ENCODE measurements around the gene PON3.
A peak's percentile ranks its signal among the peaks of the same experiment; 100 is the strongest.

PON3 gene

DNA sequence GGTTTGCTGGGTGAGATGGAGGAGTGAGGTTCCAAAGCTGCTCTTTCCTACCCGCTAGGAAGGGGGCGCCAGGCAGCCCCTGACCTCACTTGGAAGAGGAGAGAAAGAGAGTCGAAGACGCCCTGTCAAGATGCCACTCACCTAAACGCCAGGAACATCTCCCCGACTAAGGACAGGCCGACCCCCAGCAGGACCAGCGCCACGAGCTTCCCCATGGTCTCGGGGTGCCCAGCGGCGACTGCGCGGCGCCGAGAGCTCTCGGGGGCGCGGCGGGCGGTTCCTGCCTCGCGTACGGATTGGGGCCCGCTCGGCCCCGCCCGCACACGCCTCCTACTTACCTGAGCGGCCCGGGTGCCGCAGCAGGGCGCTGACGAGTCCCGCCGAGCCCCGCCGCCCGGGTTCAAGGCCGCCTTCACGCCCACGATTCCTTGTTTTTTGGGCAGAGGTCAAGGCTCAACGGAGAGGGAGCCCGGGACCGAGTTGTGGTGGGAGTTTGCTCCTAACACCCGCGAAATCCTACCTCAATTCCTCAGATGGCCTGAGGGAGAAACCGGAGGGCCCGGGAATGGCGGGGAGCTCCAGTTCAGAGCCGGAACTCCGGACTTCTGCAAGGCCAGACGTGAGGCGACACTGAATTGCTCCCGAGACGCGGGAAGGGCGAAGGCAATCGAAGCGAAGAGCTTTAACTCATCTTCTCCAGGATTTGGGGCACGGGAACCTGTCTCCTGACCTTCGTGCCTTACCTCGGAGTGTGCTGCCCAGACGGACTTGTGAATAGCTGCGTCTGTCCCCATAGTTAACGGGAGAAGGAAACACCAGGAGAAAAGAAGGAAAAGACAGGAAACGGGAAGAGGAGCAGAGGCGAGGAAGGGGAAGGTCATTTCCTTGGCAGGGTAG, at the start of gene PON3:
TSS of gene PON3 (minus strand) at position 240 of the 897 bp plus-strand sequence. CDS start at position 215, 25 bp downstream.
- DNase-seq: no peak

DNA sequence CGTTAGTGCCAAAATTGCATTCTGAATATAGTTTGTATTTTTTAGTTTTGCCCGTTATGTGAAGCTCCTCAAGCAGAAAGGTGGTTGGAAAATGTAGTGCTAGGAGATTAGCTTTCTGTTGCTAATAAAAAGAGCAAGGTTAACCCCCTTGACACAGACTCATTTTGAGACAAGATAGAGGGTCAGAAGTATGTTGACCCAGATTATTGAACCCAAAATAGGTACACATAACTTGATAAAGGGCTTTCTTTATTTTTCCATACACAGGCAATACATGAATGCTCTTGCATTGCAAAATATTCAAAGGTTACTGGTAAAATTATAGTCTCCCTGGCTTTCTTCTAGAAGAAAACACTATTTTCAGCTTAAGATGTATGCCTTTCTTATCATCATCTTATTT, 48.6 kb upstream of the PON3 start:
- DNase-seq: no peak

DNA sequence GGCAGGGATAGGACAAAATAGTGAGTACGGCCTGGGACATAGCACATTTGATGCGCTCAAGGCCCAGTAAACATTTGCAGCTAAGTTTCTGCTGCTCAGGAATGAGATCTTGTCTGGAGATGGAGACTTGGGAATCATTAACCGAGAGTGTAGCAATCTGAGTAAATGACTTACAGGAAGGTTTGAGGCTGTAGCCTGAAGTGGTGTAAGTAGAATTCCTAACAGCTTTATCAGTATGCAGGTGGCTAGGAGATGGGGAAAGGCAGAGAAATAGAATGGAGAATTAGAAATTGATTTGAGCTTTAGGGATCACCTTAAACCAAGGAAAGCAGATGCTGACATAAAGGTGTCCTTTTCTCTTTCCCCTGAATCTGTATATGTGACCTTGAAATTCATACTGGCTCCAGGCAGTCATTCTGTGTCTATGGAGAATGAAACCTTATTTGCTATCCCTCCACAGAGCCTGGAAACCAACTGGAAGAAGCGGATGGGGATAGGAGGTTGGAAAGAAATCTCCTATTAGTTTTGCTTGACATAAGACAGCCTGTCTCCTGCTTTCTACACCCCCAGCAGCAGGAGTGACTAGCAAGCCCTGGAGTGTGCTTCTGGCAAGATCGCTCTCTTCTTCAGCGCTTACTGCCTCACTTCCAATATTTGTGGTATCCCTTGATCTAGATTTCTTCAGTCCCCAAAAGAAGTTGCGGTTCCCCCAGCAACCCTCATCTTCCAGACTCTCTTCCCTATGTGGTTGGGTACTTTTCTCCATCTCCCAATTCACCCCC, 45.1 kb upstream of the PON3 start:
- no peak for DNase-seq

DNA sequence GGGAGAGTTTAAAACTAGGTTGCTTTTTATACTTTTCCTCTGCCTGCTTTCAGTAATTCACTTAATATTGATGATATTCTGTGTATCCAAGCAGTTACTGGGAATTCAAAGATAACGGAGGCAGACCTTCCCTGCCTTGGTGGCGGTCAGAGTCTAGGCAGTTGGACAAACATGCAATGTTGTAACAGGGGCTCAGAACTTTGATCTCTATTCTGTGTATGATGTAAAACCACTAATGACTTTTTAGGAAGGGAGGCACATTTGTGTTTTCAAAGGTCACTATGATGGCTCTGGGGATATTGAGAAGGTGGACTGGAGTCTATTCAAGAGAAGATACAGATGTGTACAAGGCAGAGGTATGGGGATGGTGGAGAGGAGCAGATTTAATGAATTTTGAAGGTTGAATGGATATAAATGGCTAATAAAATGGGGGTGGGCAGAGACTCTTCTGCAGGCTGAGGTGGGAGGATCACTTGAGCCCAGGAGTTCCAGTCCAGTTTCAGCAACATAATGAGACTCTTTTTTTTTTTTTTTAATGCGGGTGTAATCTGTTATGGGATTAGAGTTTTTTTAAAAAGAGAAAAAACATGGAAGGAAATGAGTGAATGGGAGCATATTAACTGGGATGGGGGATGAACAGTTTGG, 44.3 kb upstream of the PON3 start:
- DNase-seq: no peak

DNA sequence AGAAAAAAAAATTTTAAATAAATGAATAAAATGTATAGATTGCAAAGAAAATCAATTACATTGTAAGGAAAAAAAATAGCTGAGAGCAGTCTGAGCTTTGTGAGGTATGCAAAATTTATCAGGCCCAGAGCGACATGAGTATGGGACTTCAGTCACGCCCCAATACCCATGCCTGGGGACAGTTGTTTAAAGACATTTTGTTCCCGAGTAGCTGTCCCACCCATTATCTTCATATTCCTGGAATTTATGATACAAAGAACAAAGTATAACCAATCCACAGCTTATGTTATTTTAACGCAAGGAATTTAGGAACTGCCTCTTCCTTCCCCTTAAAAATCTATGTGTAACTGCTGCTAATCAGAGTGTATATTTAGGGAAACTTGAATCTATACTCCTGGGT, 40.2 kb upstream of the PON3 start:
- no peak for DNase-seq

DNA sequence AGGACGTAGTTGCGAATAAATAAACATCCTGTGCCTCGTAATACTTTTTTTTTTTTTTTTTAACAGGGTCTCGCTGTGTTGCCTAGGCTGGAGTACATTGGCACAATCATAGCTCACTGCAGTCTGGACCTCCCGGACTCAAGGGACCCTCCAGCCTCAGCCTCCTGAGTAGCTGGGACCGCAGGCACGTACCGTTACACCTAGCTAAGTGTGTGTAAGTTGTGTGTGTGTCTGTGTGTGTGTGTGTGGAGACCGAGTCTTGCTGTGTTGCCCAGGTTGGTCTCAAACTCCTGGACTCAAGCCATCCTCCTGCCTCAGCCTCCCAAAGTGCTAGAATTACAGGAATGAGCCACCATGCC, 39.2 kb upstream of the PON3 start:
- DNase-seq: no peak

DNA sequence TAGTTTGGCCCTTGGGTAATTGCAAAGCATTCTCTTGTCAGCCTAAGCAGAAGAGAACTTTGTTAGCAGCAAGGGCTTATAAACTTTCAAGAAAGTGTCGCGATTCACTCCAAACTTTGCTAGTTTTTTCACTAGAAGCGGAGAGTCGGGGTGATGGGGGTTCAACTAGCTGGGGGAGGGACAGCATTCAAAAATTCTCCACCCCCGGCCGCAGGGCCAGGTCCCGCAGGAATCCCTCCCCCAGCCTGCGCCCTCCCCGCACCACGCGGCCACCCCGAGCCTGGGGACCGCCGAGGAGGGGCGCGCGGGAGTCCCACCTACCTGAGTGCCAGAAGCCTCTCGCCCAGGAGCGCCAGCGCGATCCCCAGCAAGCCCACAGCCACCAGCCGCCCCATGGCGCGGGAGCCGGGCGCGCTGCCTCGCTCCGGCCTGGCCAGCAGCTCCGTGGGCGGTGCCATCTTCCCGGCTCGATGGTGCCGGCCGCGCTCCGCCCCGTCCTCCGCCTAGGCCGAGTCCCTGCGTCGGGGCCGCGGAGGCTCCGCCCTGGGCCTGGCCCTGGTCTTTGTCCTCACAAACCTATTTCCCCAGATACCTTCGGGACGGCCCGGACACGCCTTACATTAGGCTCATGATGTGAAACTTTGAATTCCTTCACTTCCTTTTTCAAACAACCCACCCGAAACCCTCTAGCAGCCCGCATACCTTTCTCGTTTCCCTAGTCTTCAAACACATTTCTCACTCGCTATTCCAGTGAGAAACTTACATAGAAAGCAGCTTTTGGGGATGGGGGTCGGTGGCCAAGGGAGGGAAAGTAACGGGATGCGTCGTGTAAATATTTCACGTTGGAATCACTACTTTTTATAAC, 38.6 kb upstream of the PON3 start, which contains the start of gene PON2:
TSS of gene PON2 (minus strand) at position 472 of the 865 bp plus-strand sequence. CDS start at position 395, 77 bp downstream.
- DNase-seq: peak; percentile 4

DNA sequence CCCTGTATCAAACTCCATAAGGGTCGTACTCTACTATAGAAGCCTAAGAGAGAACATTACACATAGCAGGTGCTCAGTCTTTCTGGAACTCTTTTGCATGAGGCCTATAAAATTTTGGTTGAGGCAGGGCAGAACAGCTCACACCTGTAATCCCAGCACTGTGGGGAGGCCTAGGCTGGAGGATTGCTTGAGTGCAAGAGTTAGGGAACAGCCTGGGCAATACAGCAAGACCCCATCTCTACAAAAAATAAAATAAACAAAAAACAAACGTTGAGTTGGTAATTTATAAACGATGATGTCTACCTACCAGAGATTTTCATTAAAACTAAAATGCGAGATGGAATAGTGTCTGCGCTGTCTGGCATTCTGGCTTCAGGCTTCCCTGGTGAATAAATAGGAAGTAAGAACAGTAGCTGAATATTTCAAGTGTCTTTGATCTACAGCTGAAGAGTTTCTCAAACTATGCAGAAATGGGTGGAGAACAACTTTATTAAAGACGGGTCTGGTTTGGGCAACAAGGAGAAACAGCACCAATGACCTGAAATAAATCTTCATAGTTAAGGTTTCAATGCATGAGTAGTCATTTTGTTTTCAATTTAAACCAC, 37.9 kb upstream of the PON3 start:
- no peak for DNase-seq

DNA sequence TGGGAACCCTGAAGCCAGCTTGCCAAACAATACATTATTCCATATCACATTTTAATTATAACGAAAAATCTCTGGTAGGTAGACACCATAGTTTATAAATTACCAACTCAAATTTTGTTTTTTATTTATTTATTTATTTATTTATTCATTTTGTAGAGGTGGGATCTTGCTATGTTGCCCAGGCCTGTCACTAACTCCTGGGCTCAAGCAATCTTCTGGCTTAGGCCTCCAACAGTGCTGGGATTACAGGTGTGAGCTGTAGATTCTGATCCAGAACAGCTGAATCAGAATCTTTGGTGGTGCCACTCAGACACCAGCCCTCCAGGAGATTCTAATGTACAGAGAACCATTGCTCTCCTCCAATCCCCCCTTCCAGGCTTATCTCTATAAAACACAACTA, 37.0 kb upstream of the PON3 start:
- no peak for DNase-seq

DNA sequence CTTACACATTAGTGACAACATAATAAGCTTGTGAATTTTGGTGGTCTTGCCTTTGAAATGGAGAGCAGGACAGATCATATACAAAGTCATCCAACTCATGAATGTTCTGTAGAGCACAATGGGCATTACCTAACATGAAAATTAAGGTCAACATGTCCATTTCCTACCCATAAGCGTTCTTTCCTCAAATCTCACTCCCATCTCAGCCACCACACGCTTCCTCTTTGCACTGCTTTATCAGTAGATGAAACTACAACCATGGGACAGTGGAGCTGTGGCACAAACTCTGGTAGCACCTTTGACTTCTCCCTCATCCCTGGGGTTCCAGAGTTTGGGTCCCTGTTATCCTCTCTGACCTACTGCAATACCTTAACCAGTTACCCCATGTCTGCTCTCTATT, 36.4 kb upstream of the PON3 start:
- no peak for DNase-seq

DNA sequence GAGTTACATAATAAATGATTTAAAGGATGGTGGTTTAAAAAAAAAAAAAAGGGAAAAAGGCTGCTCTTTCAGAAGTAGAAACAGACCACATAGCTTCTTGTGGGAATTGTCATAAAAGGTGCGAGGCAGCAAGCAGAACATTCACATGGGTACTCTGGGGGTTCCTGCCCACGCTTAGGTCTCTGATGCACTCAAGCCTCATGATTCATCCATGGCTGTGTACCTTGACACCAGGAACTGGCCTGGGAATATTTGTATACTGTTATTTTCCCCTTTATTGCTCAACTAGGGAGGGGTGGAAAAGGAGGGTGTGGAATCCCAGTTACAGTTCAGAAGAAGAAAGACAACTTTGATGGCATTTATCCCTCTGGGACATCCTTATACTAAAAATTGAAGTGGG, 34.7 kb upstream of the PON3 start:
- DNase-seq: no peak

DNA sequence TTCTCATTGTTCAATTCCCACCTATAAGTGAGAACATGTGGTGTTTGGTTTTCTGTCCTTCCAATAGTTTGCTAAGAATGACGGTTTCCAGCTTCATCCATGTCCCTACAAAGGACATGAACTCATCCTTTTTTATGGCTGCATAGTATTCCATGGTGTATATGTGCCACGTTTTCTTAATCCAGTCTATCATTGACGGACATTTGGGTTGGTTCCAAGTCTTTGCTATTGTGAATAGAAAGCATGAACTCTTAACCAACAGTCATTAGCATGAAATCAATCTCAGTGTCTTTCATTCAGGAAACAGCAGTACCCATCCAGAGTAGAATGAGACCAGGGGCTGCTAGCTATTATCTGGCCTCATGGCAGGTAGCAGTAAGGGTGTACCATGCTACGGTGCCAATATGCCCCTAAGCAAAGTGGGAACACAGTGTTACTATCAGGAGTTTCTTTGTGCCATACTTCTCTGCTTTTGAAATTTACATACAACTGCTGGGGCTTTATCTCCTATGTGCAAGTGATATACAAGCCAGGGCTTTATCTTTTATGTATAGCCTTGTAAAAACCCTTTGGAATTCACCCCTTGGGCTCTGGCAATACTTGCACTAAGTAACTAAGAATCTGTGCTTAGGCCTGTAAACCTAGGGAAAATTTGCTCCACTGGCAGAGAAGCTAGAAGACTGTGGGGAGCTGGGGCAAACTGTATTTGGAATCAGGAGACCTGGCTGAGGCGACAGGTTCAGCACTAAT, 33.2 kb upstream of the PON3 start:
- DNase-seq: no peak

DNA sequence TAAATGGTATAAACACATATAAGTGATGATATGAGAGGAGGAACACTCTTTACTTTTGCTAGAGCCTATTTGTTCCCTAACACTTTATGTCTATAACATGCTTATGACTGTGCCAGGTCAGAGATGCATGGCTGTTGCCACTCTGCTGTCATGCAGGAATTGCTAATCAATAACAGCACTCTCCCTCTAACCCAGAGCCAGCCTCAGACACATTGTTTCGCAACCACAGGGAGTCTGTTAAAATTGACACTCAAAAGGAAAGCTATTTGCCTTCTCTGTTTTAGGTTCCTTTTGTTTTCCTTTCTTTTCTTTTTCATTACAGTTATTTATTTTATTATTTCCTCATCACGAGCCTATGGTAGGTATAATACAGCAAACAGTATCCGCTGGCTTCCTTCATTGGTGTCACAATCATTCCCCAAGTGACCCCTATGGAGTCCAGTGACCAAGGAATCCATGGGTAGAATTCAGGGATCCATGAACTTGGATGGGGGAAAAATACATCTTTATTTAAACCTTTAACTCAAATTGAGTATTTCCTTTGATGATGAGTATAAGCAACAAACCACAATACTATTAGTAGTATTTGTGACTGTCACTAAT, 31.8 kb upstream of the PON3 start:
- no peak for DNase-seq

DNA sequence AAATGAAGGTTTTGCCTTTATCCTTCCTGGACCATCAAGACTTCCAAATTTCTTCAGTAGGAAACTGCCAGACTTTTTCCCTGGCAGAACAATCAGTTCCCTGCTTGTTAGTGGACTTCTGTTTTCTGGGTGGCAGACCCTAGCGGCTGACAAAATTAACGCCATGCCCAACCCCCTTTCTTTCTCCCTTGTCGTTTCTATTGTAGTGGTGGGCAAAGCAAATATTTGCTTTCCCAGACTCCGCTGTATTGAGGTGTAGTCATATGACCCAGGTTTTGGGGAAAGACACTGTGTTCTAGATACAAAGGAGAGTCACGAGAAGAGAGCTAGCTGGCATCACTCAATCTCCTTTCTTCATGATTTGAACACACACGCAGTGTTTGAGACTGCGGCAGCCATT, 31.0 kb upstream of the PON3 start:
- no peak for DNase-seq

DNA sequence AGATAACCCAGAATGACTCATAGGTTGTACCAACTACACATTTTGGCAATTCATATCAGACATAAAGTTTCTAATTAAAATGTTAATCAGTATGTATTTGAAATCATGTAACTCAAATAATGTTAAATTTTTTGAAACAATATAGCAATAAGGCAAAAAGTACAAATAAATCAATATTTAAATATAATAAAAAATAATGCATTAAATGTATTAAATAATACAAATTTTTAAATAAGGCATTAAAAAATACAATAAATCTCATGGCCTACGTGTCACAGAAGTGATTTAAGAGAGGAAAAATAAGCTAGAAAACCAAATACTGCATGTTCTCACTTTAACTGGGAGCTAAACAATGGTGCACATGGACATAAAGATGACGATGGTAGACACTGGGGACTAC, 29.5 kb upstream of the PON3 start:
- DNase-seq: no peak

DNA sequence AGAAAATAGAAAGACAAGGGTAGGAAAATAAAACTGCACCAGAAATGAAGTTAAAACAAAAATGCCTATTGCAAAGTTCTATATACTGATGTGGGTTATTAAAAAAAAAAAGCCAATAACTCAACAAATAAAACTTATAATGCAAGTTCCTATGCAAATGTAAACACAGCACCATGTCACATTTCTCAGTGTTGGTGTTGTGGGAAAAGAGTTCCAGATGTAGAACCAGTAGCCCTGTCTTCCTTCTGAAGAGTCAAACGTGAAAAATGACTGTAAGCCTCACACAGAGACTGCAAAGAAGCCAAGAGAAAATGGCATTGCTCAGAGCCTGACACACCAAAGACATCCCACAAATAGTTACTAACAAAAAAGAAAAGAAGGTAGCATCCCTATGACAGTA, 28.5 kb upstream of the PON3 start:
- DNase-seq: no peak

DNA sequence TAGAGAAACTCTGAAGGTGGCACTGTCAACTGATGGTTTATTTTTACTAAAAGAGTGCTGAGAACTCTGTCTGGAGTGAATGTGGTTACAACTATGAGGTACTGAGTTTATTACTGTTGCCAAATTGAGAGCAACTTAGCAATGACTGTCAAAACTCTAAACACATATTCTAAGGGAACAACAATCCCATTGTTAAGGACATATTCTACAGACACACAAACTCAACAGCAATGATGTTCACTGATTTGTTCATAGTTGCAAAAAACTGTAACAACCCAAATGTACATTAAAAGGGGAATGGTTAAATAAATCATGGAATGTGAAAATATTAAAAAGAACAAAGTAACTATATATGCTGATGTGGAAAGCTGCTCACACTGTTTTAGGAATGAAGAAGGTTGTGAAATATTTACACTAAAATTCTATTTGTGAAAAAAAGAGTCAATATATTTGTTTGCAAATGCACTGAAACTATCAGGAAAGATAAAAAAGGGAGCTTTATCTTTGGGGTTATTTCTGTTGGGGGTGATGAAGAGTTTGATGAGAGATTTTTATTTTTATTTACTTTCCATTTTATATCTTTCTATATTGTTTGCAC, 25.8 kb upstream of the PON3 start:
- DNase-seq: no peak

DNA sequence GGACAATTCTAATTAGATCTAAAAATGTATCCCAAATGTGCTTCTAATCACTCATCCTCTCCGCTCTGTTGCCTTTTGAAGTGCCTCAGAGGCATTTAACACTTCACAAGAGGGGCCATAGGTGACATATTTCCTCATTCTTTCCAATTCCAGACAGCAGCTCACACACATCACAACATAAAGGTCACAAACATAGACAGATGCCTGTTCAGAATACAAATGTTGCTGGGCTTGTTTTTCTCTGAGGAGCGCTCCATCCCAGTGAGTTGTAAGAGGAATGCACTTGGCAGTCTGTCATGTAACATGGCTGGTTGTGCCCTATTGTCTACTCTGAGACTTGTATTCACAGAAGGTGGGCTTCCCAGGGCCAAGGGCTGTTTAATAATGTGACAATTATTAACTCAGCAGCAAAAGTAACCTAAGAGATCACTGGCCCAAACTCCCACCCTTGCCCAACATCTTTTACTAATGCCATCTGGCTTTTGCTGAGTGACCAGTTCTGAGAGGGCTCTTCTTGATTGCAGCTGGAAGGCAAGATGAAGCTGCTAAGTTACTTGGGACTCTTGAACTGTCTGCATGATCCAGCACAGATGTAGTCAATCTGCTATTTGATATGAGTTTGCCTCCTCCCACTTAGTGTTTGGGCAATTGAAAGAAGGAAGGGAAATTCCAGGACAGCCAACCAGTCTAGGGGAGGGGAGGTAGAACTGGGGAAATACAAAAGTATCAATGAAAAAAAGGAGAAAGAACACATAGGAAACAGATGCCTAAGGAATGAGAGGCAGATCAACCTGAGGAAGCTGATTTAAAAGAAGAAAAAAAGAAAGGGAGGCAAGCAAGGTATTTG, 25.0 kb upstream of the PON3 start:
- no peak for DNase-seq

DNA sequence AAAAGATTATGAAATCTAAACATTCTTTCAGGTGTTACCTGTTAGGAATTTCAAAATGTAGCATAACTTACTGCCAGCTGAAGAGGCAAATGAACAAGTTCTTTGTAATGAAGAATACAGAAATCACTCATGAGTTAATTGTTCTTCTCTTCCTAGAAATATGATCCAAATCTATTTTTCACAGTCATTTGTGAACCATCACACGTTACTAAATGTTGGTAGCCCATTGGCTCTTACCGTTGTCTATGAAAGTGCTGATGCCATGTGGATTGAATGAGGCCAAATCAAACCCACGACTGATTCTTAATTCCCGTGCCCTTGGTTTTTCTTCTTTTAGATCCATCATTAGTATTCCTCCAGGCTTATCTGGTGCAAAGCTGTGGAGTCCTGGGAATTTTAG, 15.9 kb upstream of the PON3 start:
- DNase-seq: no peak

DNA sequence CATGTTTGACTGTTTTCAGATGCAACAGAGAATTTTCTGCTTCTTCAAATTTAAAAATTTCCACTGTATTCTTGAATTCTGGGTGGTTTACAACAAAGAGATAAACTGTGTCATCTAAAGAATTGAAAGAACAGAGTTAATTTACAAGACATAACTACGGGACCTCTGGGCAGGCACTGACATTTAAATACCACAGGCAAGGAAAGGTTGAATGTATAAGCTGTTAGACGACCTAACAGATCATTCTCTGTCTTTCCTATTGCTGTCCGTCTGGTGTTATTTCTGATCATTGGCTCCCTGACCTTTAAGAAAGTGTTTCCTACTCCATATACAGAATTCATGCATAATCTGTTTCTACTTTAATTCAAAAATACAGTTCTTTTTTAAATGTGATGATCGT, 15.5 kb upstream of the PON3 start:
- no peak for DNase-seq

Measured in activated T-cell treated with anti-CD3 and anti-CD28 coated beads for 4 hours (primary cell).